Measurements from ENCODE around the gene FAM110D. TPM values are rescaled to one million over a fixed set of nuclear protein-coding genes. Genes with fewer than 3 reads are reported as not detected.

The FAM110D gene
- total RNA-seq, 2 experiments from 2014 or later, result not detected

- H3K27ac Mint-ChIP-seq, result no peak overlapping the region
- H3K9me3 Mint-ChIP-seq, result no peaks in the 10 kb centered on the region
- H3K4me3 Mint-ChIP-seq, result no peak overlapping the region
- no peaks in the 10 kb centered on the region for H3K36me3 Mint-ChIP-seq (ENCODE audit: low read depth)
- peaks cover 61% of the 10 kb centered on the region for H3K27me3 Mint-ChIP-seq
- peaks cover 8% of the 10 kb centered on the region for H3K4me1 Mint-ChIP-seq
- DNase-seq, result no peak
- POLR2A ChIA-PET, result interaction anchor here (1.0 kb wide), 1 partner anchor 19 kb away, joined by 3 read pairs; no protein-coding TSS in a partner anchor
- CTCF ChIA-PET, result interaction anchor here (0.7 to 3.8 kb wide), 3 partner anchors 12 to 27 kb away, joined by 3 to 16 read pairs (median 14); partner anchors contain the start of genes ZNF593 and ZNF593OS
Measured at GRCh38 chr1:26158271-26158907, 490 bp upstream of the FAM110D start.

GRCh38 chr1:26159743-26160039, 812 bp downstream of the FAM110D start:
- Mint-ChIP-seq H3K36me3 (ENCODE audit: low read depth) (no peaks in the 10 kb centered on the region), H3K4me1 (peaks cover 13% of the 10 kb centered on the region), H3K27me3 (peaks cover 65% of the 10 kb centered on the region), H3K27ac (no peak overlapping the region), H3K9me3 (no peaks in the 10 kb centered on the region), H3K4me3 (no peak overlapping the region)
- POLR2A ChIA-PET, result no interaction called here
- DNase-seq, result no peak
- CTCF ChIA-PET, result no interaction called here

GRCh38 chr1:26160527-26161414, 1.9 kb downstream of the FAM110D start:
- Mint-ChIP-seq H3K9me3 (no peaks in the 10 kb centered on the region), H3K27me3 (peaks cover 56% of the 10 kb centered on the region), H3K4me3 (no peak overlapping the region), H3K27ac (no peak overlapping the region), H3K36me3 (ENCODE audit: low read depth) (no peaks in the 10 kb centered on the region), H3K4me1 (peaks cover 23% of the 10 kb centered on the region)
- CTCF ChIA-PET, result interaction anchor here (1.0 to 2.7 kb wide), 3 partner anchors 9 to 74 kb away, joined by 3 to 14 read pairs (median 4); partner anchors contain the start of genes CEP85 and ZNF593
- POLR2A ChIA-PET, result no interaction called here
- DNase-seq, result no peak

- H3K4me3 Mint-ChIP-seq, result no peak overlapping the region
- H3K27ac Mint-ChIP-seq, result no peak overlapping the region
- H3K4me1 Mint-ChIP-seq, result peaks cover 27% of the 10 kb centered on the region
- no peaks in the 10 kb centered on the region for H3K9me3 Mint-ChIP-seq
- CTCF ChIA-PET, result interaction anchor here (1.0 to 2.7 kb wide), 5 partner anchors 8 to 256 kb away, joined by 3 to 14 read pairs (median 4); partner anchors contain the start of genes CEP85 and ZNF593
- POLR2A ChIA-PET, result interaction anchor here (0.7 kb wide), 1 partner anchor 35 kb away, joined by 3 read pairs; no protein-coding TSS in a partner anchor
- H3K27me3 Mint-ChIP-seq, result peaks cover 50% of the 10 kb centered on the region
- no peaks in the 10 kb centered on the region for H3K36me3 Mint-ChIP-seq (ENCODE audit: low read depth)
- peak; percentile 35 for DNase-seq
Measured at GRCh38 chr1:26161415-26162219, 2.7 kb downstream of the FAM110D start.

- peaks cover 47% of the 10 kb centered on the region for H3K27me3 Mint-ChIP-seq
- H3K9me3 Mint-ChIP-seq, result no peaks in the 10 kb centered on the region
- H3K36me3 Mint-ChIP-seq (ENCODE audit: low read depth), result no peaks in the 10 kb centered on the region
- peaks cover 30% of the 10 kb centered on the region for H3K4me1 Mint-ChIP-seq
- ChIA-PET CTCF (interaction anchor here (1.2 to 2.7 kb wide), 6 partner anchors 23 to 255 kb away, joined by 3 to 14 read pairs (median 4); partner anchors contain the start of gene CEP85), POLR2A (interaction anchor here (0.7 to 2.0 kb wide), 2 partner anchors 36 to 72 kb away, joined by 3 to 7 read pairs; partner anchors contain the start of gene CEP85)
- no peak for DNase-seq
- no peak overlapping the region for H3K4me3 Mint-ChIP-seq
- no peak overlapping the region for H3K27ac Mint-ChIP-seq
Measured at GRCh38 chr1:26162220-26162709, 3.4 kb downstream of the FAM110D start.

- peaks cover 37% of the 10 kb centered on the region for H3K27me3 Mint-ChIP-seq
- DNase-seq, result no peak
- no peak overlapping the region for H3K4me3 Mint-ChIP-seq
- H3K9me3 Mint-ChIP-seq, result no peaks in the 10 kb centered on the region
- H3K4me1 Mint-ChIP-seq, result peaks cover 30% of the 10 kb centered on the region
- no peaks in the 10 kb centered on the region for H3K36me3 Mint-ChIP-seq (ENCODE audit: low read depth)
- ChIA-PET POLR2A (interaction anchor here (2.0 kb wide), 1 partner anchor 70 kb away, joined by 7 read pairs; the partner anchor contains the start of gene CEP85), CTCF (interaction anchor here (0.7 to 2.3 kb wide), 9 partner anchors 18 to 269 kb away, joined by 3 to 5 read pairs (median 3); partner anchors contain the start of genes CEP85 and DHDDS)
- no peak overlapping the region for H3K27ac Mint-ChIP-seq
Measured at GRCh38 chr1:26163684-26164035, 4.8 kb downstream of the FAM110D start.

- no peak overlapping the region for H3K4me3 Mint-ChIP-seq
- H3K36me3 Mint-ChIP-seq (ENCODE audit: low read depth), result no peaks in the 10 kb centered on the region
- ChIA-PET CTCF (interaction anchor here (0.7 to 2.3 kb wide), 9 partner anchors 19 to 268 kb away, joined by 3 to 8 read pairs (median 3); partner anchors contain the start of genes CEP85 and DHDDS), POLR2A (interaction anchor here (2.0 kb wide), 1 partner anchor 70 kb away, joined by 7 read pairs; the partner anchor contains the start of gene CEP85)
- peaks cover 31% of the 10 kb centered on the region for H3K4me1 Mint-ChIP-seq
- no peak overlapping the region for H3K27ac Mint-ChIP-seq
- peak; percentile 52 for DNase-seq
- peaks cover 32% of the 10 kb centered on the region for H3K27me3 Mint-ChIP-seq
- H3K9me3 Mint-ChIP-seq, result no peaks in the 10 kb centered on the region
Measured at GRCh38 chr1:26164036-26164860, 5.4 kb downstream of the FAM110D start.

- ChIA-PET CTCF (interaction anchor here (0.8 to 2.3 kb wide), 5 partner anchors 8 to 70 kb away, joined by 3 to 8 read pairs (median 4); partner anchors contain the start of gene CEP85), POLR2A (no interaction called here)
- H3K27me3 Mint-ChIP-seq, result peaks cover 26% of the 10 kb centered on the region
- H3K36me3 Mint-ChIP-seq (ENCODE audit: low read depth), result no peaks in the 10 kb centered on the region
- DNase-seq, result no peak
- H3K27ac Mint-ChIP-seq, result no peak overlapping the region
- peaks cover 31% of the 10 kb centered on the region for H3K4me1 Mint-ChIP-seq
- peak overlapping the region; percentile 7 for H3K4me3 Mint-ChIP-seq
- H3K9me3 Mint-ChIP-seq, result no peaks in the 10 kb centered on the region
Measured at GRCh38 chr1:26164861-26165842, 6.3 kb downstream of the FAM110D start.

GRCh38 chr1:26166719-26167281, 7.9 kb downstream of the FAM110D start:
- Mint-ChIP-seq H3K27me3 (peaks cover 21% of the 10 kb centered on the region), H3K9me3 (no peaks in the 10 kb centered on the region), H3K36me3 (ENCODE audit: low read depth) (no peaks in the 10 kb centered on the region), H3K4me3 (no peak overlapping the region), H3K27ac (no peak overlapping the region), H3K4me1 (peaks cover 44% of the 10 kb centered on the region)
- no peak for DNase-seq
- ChIA-PET POLR2A (interaction anchor here (0.6 to 1.1 kb wide), 2 partner anchors 40 to 67 kb away, joined by 3 read pairs; partner anchors contain the start of gene CEP85), CTCF (interaction anchor here (1.0 kb wide), 1 partner anchor 67 kb away, joined by 3 read pairs; the partner anchor contains the start of gene CEP85)

GRCh38 chr1:26168410-26169197, 9.7 kb downstream of the FAM110D start, which contains the start of gene C1orf232:
Gene C1orf232 (minus strand): TSS chr1:26168963. CDS start chr1:26168499, 464 bp downstream.
- no peaks in the 10 kb centered on the region for H3K9me3 Mint-ChIP-seq
- H3K27me3 Mint-ChIP-seq, result peaks cover 9% of the 10 kb centered on the region
- peaks cover 38% of the 10 kb centered on the region for H3K4me1 Mint-ChIP-seq
- H3K27ac Mint-ChIP-seq, result peak within 1 kb of the TSS; percentile 70
- peak within 1 kb of the TSS; percentile 83 for H3K4me3 Mint-ChIP-seq
- DNase-seq, result no peak
- no peaks in the 10 kb centered on the region for H3K36me3 Mint-ChIP-seq (ENCODE audit: low read depth)
- POLR2A ChIA-PET, result interaction anchor here (4.6 kb wide), 1 partner anchor 66 kb away, joined by 46 read pairs; the partner anchor contains the start of gene CEP85
- CTCF ChIA-PET, result interaction anchor here (1.3 to 2.8 kb wide), 8 partner anchors 26 to 249 kb away, joined by 3 to 114 read pairs (median 10); partner anchors contain the start of genes CEP85 and SH3BGRL3

Measured in activated CD4-positive, alpha-beta memory T cell treated with anti-CD3 and anti-CD28 coated beads, Interleukin-2, amount 10 ng/mL, durations not matched to agents 7 days and 5 days (primary cell).